Activated CD4-positive, alpha-beta T cell treated with anti-CD3 and anti-CD28 coated beads for 4 hours (primary cell): ENCODE measurements around the gene USP19.
A peak's percentile ranks its signal among the peaks of the same experiment; 100 is the strongest.

Experiments
- DNase-seq, 2 donors: peaks; one replicate each; pipeline ENCODE4 v3.0.0-alpha.2; 2020

Gene USP19

GRCh38 chr3:49098910-49099630 is 21.6 kb downstream of the USP19 start:
- no peak for DNase-seq

GRCh38 chr3:49098429-49098828 is 22.2 kb downstream of the USP19 start:
- DNase-seq, result no peak

- DNase-seq, result peak; percentile 94 to 97
Observed at GRCh38 chr3:49093853-49094767, 26.5 kb downstream of the USP19 start, which contains the start of gene QRICH1. TSS of gene QRICH1 (minus strand) at chr3:49094071. CDS start at chr3:49077017, 17,054 bp downstream.

GRCh38 chr3:49092938-49093852 is 27.4 kb downstream of the USP19 start:
- peak; percentile 75 for DNase-seq

DNA sequence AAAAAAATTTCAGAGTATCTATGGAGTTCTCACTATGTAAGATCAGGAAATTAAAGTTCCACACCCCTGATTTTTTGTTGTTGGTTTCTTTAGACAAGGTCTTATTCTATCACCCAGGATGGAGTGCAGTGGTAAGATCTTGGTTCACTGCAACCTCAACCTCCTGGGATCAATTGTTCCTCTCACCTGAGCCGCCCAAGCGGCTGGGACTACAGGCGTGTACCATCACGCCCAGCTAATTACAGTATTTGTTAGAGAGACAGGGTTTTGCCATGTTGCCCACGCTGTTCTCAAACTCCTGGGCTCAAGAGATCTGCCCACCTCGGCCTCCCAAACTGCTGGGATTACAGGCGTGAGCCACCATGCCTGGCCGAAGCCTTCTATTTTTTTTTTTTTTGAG is 39.2 kb downstream of the USP19 start:
- no peak for DNase-seq

- DNase-seq, result no peak
Observed at GRCh38 chr3:49079270-49079669, 41.4 kb downstream of the USP19 start.

DNA sequence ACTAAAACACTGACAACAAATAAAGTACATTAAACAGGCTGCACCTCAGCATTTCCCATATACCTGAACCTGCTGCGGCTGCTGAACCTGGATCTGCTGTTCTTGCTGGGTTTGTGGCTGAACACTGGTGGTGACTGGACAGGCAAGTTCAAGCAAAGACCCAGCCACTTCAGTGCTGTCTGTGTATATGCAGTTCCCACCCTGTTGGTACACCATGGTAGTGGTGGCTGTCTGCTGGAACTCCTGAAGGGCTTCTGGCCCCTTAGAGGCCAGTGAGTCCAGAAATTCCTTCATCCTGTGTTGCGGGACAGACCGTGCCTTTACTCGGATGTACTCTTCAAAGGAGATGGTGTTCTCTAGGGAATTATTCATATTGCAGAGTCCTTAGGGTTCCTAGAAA is 44.0 kb downstream of the USP19 start:
- no peak for DNase-seq

DNA sequence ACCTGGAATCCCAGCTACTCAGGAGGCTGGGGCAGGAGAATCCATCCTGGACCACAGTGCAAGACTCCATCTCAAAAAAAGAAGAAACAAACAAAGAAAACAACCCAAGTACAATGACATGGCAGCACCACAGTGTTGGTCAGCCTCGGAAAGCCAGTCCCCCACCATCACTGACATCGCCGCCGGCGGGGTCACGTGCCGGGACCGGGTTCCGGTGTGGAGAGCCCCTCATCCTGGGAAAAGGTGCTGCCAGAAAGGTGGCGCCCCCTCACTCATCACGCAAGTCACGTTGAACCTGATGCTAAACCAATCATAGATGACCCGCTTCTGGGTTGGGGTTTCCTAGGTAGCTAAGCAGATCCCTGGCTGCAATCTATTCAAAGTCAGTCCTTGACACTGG is 44.5 kb downstream of the USP19 start:
- DNase-seq, result no peak
